Effector CD8-positive, alpha-beta T cell (primary cell): Measurements from ENCODE around the gene ITPA.

Source experiments
- DNase-seq: peaks from one replicate; lab custom pipeline; 2025; lab: John Stamatoyannopoulos, UW
- total RNA-seq, 4 experiments: gene quantifications; one replicate each; lab custom pipeline; 2026; lab: John Stamatoyannopoulos, UW

ITPA gene
- 36.4 to 64.4 (median 41.5) reads per million in 4 experiments for total RNA-seq

DNA sequence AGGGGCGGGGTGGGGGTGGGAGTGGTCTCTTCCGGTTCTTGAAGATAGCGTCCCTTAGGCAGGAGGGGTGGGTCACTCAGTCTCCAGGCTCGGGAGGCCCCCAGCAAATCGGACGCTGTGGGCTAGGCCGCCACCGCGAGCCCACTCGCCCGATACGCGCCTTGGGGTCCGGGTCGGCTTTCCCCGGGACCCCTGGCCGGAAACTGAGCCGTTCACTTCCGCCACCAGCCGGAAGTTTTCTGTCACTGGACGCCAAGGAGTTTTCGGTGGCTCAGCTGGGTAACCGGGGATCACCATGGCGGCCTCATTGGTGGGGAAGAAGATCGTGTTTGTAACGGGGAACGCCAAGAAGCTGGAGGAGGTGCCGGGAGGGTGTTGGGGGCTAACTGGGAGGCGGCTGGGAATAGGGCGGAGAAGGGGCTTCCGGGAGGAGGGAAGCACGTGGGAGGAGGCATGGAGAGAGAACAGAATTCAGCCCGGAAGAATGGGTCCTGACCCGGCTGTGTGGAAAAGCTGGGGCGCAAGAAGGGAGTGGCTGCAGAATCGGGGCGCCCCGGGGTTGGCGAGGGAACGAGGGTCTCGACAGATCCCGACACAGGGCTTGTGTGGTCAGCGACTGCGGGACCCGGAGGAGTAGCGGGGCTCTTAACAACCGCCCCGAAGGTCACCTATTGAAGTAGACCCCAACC, at the start of gene ITPA:
TSS of gene ITPA (plus strand) at position 242 of the 689 bp plus-strand sequence. CDS start at position 296, 54 bp downstream.
- peak; percentile 39 for DNase-seq

DNA sequence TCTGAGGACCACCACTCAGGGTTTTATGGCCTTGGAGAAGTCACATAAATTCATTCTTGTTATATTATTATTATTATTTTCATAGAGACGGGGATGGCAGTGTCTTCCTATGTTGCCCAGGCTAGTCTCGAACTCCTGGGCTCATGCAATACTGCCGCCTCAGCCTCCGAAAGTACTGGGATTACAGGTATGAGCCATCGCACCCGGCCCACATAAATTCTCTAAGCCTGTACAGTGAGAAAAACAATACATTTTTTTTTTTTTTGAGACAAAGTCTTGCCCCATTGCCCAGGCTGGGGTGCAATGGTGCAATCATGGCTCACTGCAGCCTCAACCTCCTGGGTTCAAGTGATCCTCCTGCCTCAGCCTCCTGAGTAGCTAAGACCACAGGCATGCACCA, 48.9 kb upstream of the ITPA start:
- no peak for DNase-seq

GRCh38 chr20:3161316-3162079, 47.8 kb upstream of the ITPA start:
- no peak for DNase-seq

DNA sequence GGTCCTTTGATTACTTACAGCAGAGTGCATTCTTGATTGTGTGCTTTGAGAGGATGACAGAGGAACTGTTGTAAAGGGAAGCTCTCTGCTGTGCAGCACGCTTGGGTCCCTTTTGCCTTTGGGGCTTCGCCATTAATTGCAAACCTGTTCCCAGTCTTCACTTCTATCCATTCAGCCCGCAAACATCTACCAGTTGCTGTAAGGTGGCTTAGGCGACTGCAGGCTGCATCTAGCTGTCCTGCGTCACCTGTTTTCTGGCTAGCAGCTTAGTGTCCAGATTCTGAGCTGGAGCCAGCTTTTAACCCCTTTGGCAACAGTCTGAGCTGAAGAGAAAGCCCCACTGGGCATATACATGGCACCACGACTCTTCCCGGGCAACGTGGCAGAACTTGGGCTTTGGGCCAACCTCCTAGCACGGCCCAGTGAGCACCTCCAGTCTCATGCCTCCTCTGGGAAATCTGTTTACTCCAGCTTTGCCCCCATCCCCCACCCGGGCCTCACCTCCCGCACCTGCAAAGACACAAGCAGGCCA, 47.2 kb upstream of the ITPA start:
- DNase-seq, result no peak

DNA sequence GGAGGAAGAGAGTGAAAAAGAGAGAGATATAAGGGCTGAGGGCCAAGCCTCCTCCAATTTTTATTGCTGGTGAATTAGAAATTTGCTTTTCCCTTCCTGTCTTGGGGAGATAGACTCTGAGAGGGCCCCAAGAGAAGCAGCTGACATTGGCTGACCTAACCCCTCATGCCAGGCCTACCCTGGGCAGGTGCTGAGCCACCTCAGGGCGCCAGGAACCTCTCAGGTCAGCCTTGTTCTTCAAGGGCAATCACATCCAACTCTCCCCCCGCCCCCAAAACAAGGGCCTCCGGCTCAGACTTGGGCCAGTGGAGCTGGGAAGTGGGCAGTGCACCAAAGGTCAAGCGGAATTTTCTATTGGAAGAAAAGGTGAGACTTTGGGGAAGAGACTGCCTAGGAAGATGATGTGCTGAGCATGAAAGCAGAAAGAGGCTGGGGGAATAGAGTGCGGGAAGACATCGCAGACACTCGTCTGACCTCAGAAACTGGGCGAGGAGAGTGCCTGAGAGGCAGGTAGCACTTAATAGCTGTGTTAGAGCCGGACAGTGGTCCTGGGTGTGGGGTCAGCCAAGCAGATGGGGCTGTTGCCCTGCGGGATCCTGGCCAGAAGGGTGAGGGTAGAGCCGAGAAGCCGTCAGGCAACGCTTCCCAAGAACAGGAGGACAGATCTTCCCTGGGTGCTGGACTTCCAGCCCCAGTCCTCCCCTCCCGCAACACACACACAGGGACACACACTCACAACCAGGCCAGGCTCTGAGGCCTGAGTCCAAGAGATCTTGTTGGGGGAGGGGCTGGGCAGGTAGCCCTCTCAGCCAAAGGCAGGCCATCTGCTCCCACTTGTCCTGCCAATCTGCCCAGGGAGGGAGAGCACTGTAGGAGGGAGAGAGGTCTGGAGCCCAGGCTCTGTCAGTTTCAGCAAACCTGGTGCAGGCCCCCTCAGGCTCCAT, 45.9 kb upstream of the ITPA start:
- DNase-seq, result no peak

DNA sequence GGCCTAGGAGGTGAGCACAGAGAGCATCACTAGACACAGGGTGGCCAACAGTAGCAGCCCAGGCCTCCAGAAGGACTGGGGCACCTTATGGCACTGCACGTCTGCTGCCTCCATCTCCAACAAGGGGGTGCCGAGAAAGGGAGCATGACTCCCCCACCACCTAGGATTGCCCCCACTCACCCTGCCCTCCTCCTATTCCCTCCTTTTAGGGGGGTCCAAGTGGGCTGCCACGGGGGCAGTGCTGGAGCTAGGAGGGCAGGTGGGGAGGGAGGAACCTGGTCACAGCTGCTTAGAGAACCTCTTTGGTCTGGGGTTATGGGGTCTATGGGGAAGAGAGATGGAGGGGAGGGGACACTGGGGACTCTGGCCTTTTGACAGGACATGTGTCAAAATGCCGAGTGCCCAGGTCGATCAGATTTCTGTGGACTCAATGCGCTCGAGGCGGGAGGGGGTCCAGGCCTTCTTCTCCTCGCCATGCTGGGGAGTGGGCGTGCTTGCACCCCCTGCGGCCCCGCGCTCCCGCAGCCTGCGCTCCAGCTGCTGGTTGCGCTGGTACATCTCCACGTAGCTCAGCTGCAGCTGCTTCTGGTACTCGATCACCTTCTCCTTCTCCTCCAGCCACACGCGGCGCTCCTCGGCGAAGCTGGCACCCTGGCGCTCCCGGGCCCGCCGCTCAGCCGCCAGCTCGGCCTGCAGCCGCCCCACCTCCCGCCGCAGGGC, 45.1 kb upstream of the ITPA start:
- no peak for DNase-seq

GRCh38 chr20:3164763-3165410, 44.4 kb upstream of the ITPA start:
- DNase-seq, result no peak

GRCh38 chr20:3165473-3166337, 43.6 kb upstream of the ITPA start:
- DNase-seq, result no peak

- no peak for DNase-seq
These were observed 42.9 kb upstream of the ITPA start for GRCh38 chr20:3166338-3166912.

- DNase-seq, result no peak
These were observed 42.4 kb upstream of the ITPA start for GRCh38 chr20:3166913-3167342.

- no peak for DNase-seq
These were observed 41.6 kb upstream of the ITPA start for GRCh38 chr20:3167738-3168078.

DNA sequence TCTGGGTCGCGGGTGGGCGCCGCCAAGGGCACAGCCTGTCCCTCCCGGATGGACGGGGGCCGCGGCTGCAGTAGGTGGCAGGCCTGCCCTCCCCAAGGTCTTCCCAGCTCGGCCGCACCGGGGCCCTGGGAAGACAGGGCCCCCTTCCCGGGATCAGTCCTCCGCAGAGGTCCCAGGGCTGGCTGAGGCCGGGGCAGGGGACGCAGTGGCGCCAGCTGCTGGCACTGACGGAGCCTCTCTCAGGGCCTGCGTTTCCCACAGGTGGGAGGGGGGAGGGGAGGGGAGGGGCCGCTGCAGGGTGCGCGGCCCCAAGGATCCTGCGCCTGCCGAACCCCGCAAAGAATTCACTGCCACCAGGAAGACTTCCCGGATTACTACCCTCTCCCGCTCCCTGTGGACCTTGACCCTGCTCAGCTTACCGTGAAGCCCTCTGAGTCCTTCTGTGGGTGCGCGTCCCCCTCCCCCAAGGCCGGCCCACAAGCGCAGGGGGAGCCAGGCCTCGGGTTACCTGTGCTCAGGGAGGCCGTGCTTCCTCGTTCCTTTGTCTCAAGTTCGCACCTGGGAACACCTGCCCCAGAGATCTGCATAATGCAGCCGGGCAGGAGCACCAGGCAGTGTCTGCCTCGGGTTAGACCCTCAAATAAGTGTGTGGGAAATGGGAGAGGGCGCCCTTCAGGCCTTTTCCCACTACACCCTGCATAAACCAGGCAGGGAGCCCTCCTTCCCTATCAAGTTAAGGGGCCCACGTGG, 41.0 kb upstream of the ITPA start:
- DNase-seq, result no peak

- DNase-seq, result no peak
These were observed 40.3 kb upstream of the ITPA start for GRCh38 chr20:3168829-3169590.

- DNase-seq, result no peak
These were observed 37.7 kb upstream of the ITPA start for GRCh38 chr20:3171391-3172125.

GRCh38 chr20:3172126-3172932, 37.0 kb upstream of the ITPA start:
- no peak for DNase-seq

GRCh38 chr20:3172933-3173609, 36.2 kb upstream of the ITPA start, which contains the start of gene LZTS3:
Gene LZTS3, minus strand, starts transcription at chr20:3173549. Its CDS starts 6,386 bp downstream, at chr20:3167163.
- peak; percentile 87 for DNase-seq
